ENCODE results near the gene ADGRL1.

The ADGRL1 gene

DNA sequence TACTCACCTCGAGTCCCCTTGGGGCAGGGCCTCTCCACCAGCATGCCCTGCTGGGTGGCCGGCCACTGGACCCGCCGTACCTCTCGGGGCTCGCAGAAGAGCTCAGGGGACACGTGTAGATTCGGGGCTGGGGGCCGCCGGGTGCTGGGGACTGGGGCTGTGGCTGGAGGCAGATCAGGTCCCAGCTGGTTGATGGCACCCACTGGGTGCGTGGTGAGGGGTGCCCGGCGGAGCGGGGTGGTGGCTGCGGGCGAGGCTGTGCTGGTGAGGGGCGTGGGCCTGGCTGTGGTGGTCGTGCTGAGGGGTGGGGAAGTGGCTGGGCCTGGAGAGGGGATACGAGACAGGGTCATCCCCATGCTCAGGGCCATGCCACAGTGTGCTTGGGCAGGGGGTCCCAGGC lies 44.7 kb downstream of the ADGRL1 start:
- ChIA-PET POLR2A (interaction anchor here (0.8 to 1.2 kb wide), 2 partner anchors 18 to 25 kb away, joined by 3 read pairs; no protein-coding TSS in a partner anchor), CTCF (no interaction called here)
- TF ChIP-seq ZNF384 (IDR thresholded peaks at IDR 0.05) (no peak), ARNT (IDR thresholded peaks at IDR 0.05) (no peak), BHLHE40 (IDR thresholded peaks at IDR 0.05; ENCODE audit: borderline replicate concordance) (no peak), TARDBP (IDR thresholded peaks at IDR 0.05) (no peak), SUZ12 (IDR thresholded peaks at IDR 0.05) (no peak), FOXM1 (IDR thresholded peaks at IDR 0.05; ENCODE audit: borderline replicate concordance) (no peak), HDGF (IDR thresholded peaks at IDR 0.05; ENCODE audit: borderline replicate concordance) (no peak), LEF1 (IDR thresholded peaks at IDR 0.05; ENCODE audit: borderline replicate concordance) (no peak), NFRKB (IDR thresholded peaks at IDR 0.05) (no peak), L3MBTL2 (conservative IDR thresholded peaks at IDR 0.05) (no peak), SP1 (IDR thresholded peaks at IDR 0.05) (no peak), FOXK2 (IDR thresholded peaks at IDR 0.05) (no peak)
- TF ChIP-seq, protein P1, sequence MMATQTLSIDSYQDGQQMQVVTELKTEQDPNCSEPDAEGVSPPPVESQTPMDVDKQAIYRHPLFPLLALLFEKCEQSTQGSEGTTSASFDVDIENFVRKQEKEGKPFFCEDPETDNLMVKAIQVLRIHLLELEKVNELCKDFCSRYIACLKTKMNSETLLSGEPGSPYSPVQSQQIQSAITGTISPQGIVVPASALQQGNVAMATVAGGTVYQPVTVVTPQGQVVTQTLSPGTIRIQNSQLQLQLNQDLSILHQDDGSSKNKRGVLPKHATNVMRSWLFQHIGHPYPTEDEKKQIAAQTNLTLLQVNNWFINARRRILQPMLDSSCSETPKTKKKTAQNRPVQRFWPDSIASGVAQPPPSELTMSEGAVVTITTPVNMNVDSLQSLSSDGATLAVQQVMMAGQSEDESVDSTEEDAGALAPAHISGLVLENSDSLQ (IDR thresholded peaks at IDR 0.05), result no peak
- DNase-seq (ENCODE audit: extremely low spot score), result no peak

DNA sequence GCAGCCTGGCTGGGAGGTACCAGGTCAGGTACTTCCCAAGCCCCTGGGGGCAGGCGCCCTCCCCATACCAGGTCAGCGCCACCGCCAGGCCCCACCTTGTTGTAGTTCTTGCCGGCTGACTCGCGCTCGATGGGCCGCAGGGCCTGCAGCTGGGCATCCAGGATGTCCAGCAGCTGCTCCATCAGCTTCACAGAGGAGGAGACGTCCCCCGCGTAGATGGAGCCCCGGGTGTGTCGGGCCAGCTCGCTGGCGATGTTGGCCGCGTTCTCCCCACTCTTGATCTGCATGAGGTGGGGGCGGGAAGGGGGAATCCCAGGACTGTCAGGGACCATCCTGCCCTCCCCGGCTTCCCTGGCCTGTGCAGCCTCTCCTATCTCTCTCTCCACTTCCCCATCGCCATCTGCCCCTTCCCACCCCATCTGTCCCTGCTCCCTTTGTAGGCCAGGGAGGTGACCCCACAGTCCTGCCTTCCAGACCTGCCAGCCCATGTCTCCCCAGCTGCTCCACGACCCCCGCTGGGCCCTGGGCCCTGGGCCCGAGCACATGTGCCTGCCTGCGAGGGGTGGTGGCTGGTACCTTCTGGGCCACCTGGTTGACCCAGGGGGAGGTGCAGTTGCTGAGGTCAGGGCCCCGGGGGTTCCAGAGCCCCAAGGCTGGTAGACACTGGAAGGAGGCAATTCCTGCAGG lies 45.8 kb downstream of the ADGRL1 start:
- TF ChIP-seq NFRKB (IDR thresholded peaks at IDR 0.05) (no peak), BHLHE40 (IDR thresholded peaks at IDR 0.05; ENCODE audit: borderline replicate concordance) (no peak), HDGF (IDR thresholded peaks at IDR 0.05; ENCODE audit: borderline replicate concordance) (no peak), LEF1 (IDR thresholded peaks at IDR 0.05; ENCODE audit: borderline replicate concordance) (no peak), ELF4 (IDR thresholded peaks at IDR 0.05) (no peak), SUZ12 (IDR thresholded peaks at IDR 0.05) (no peak), FOXM1 (IDR thresholded peaks at IDR 0.05; ENCODE audit: borderline replicate concordance) (no peak), ZNF384 (IDR thresholded peaks at IDR 0.05) (no peak), FOXK2 (IDR thresholded peaks at IDR 0.05) (no peak)
- TF ChIP-seq, protein P1 (IDR thresholded peaks at IDR 0.05), result no peak
- ChIA-PET CTCF (no interaction called here), POLR2A (no interaction called here)
- no peak for DNase-seq (ENCODE audit: extremely low spot score)

DNA sequence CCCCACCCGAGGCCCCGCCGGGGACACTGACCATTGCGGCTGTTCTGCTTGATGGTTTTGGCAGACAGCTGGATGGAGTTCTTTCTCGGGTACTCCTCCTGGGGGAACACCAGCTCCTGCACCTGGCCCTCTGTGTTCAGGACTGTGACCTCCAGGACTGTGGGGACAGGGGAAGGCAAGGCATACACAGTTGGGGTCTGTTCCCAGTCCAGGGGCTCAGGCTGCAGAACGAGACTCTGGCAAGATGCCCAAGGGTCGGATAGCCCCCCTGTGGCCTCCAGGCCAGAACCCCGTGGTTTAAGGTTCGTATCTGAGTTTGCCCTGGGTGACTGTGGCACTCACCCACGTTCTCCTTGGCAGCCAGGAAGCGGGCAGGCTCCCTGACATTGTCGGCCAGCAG lies 46.9 kb downstream of the ADGRL1 start:
- ChIA-PET CTCF (interaction anchor here (0.6 kb wide), 1 partner anchor 189 kb away, joined by 3 read pairs; no protein-coding TSS in a partner anchor), POLR2A (no interaction called here)
- TF ChIP-seq LEF1 (IDR thresholded peaks at IDR 0.05; ENCODE audit: borderline replicate concordance) (no peak), FOXK2 (IDR thresholded peaks at IDR 0.05) (no peak), FOXA1 (IDR thresholded peaks at IDR 0.05) (no peak), BHLHE40 (IDR thresholded peaks at IDR 0.05; ENCODE audit: borderline replicate concordance) (no peak), L3MBTL2 (conservative IDR thresholded peaks at IDR 0.05) (no peak), ELF4 (IDR thresholded peaks at IDR 0.05) (no peak), SP1 (IDR thresholded peaks at IDR 0.05) (no peak), HDGF (IDR thresholded peaks at IDR 0.05; ENCODE audit: borderline replicate concordance) (no peak), FOXM1 (IDR thresholded peaks at IDR 0.05; ENCODE audit: borderline replicate concordance) (no peak), ARNT (IDR thresholded peaks at IDR 0.05) (no peak), NFRKB (IDR thresholded peaks at IDR 0.05) (no peak), CTBP1 (IDR thresholded peaks at IDR 0.05; ENCODE audit: borderline replicate concordance) (no peak), ZNF384 (IDR thresholded peaks at IDR 0.05) (no peak), TARDBP (IDR thresholded peaks at IDR 0.05) (no peak), SUZ12 (IDR thresholded peaks at IDR 0.05) (no peak)
- TF ChIP-seq, protein P1 (IDR thresholded peaks at IDR 0.05), result no peak
- no peak for DNase-seq (ENCODE audit: extremely low spot score)

DNA sequence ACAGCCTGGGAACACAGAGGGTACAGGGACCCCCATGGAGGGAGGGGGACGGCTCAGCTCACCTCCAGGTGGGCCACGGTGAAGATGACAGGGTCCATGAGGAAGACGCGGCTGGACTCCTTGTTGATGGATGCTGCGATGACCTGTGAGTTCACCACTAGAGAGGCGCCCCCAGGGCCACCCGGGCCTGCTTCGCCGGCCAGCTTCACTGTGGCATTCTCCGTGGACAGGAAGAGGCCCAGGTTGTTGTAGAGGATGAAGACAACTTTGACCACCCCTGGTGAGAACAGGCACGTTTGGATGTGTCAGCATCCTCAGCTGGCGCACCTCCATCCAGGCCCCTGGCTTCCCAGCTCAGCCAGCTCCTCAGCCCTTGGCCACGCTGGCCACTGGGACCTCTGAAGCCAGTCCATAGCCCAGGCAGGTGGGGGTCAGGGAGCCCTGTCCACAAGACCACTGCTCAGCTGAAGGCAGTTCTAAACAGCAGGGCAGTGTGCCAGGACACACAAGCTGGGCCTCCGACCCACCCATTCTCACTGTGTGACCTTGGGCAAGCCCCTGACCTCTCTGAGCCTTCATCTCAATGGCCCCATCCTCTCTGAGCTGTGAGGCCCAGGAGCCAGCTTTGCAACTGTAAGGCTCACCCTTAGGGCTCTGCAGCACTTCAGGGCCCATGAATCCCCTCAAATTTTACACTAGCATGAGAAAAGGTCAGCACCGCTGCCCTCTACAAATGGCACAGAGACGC lies 47.5 kb downstream of the ADGRL1 start:
- no peak for TF ChIP-seq FOXM1 (IDR thresholded peaks at IDR 0.05; ENCODE audit: borderline replicate concordance)
- TF ChIP-seq BHLHE40 (IDR thresholded peaks at IDR 0.05; ENCODE audit: borderline replicate concordance), result no peak
- TF ChIP-seq ARNT (IDR thresholded peaks at IDR 0.05), result no peak
- no peak for TF ChIP-seq L3MBTL2 (conservative IDR thresholded peaks at IDR 0.05)
- TF ChIP-seq, protein P1 (IDR thresholded peaks at IDR 0.05), result no peak
- no peak for TF ChIP-seq LEF1 (IDR thresholded peaks at IDR 0.05; ENCODE audit: borderline replicate concordance)
- no peak for TF ChIP-seq FOXA1 (IDR thresholded peaks at IDR 0.05)
- TF ChIP-seq FOXK2 (IDR thresholded peaks at IDR 0.05), result no peak
- no peak for TF ChIP-seq CTBP1 (IDR thresholded peaks at IDR 0.05; ENCODE audit: borderline replicate concordance)
- no peak for TF ChIP-seq HDGF (IDR thresholded peaks at IDR 0.05; ENCODE audit: borderline replicate concordance)
- no peak for TF ChIP-seq ZNF384 (IDR thresholded peaks at IDR 0.05)
- TF ChIP-seq TARDBP (IDR thresholded peaks at IDR 0.05), result no peak
- TF ChIP-seq NFRKB (IDR thresholded peaks at IDR 0.05), result no peak
- TF ChIP-seq ELF4 (IDR thresholded peaks at IDR 0.05), result no peak
- no peak for TF ChIP-seq SUZ12 (IDR thresholded peaks at IDR 0.05)
- no peak for DNase-seq (ENCODE audit: extremely low spot score)
- ChIA-PET CTCF (interaction anchor here (0.6 kb wide), 1 partner anchor 189 kb away, joined by 3 read pairs; no protein-coding TSS in a partner anchor), POLR2A (no interaction called here)

All from HEK293T (cell line).